B cell (primary cell): ENCODE data around the gene IL22RA2.

ENCODE experiments used
- EZH2 ChIP-seq: IDR thresholded peaks from 2 replicates; pipeline ENCODE4 v1.6.1; 2012; ENCODE audit warnings: borderline replicate concordance, low read depth, mild to moderate bottlenecking, moderate library complexity, low read length; ENCODE audit not compliant: insufficient read depth, poor library complexity, severe bottlenecking
- TF ChIP-seq, protein P1 (sequence below): fragments of 200-600 bp; IDR thresholded peaks from one replicate; pipeline ENCODE4 v1.8.0; 2022; ENCODE audit warnings: antibody characterized with exemption, mild to moderate bottlenecking

GRCh38 chr6:137206577-137206976 is 33.1 kb upstream of the IL22RA2 start:
- TF ChIP-seq, protein P1, sequence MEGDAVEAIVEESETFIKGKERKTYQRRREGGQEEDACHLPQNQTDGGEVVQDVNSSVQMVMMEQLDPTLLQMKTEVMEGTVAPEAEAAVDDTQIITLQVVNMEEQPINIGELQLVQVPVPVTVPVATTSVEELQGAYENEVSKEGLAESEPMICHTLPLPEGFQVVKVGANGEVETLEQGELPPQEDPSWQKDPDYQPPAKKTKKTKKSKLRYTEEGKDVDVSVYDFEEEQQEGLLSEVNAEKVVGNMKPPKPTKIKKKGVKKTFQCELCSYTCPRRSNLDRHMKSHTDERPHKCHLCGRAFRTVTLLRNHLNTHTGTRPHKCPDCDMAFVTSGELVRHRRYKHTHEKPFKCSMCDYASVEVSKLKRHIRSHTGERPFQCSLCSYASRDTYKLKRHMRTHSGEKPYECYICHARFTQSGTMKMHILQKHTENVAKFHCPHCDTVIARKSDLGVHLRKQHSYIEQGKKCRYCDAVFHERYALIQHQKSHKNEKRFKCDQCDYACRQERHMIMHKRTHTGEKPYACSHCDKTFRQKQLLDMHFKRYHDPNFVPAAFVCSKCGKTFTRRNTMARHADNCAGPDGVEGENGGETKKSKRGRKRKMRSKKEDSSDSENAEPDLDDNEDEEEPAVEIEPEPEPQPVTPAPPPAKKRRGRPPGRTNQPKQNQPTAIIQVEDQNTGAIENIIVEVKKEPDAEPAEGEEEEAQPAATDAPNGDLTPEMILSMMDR: no peak
- no peak for TF ChIP-seq EZH2
